Fibroblast of skin of right quadriceps (primary cell): Measurements from ENCODE around the gene PTCRA.
A peak's percentile ranks its signal among the peaks of the same experiment; 100 is the strongest.
"Not testable (repeated sequence)": the region's sequence is repeated elsewhere in the genome, so short reads cannot be mapped to it uniquely, and the experiment has no call there.

Experiments used
- DNase-seq: peaks from one replicate; pipeline ENCODE4 v3.0.0-alpha.2; 2013

Gene PTCRA

GRCh38 chr6:42942444-42942843 is 26.6 kb downstream of the PTCRA start:
- DNase-seq, result no peak

- DNase-seq, result no peak
Observed at GRCh38 chr6:42947950-42948349, 32.1 kb downstream of the PTCRA start.

GRCh38 chr6:42952389-42952788 is 36.5 kb downstream of the PTCRA start:
- no peak for DNase-seq

- not testable (repeated sequence) for DNase-seq
Observed at GRCh38 chr6:42954405-42954804, 38.6 kb downstream of the PTCRA start.

- DNase-seq, result no peak
Observed at GRCh38 chr6:42958125-42958524, 42.3 kb downstream of the PTCRA start.

- DNase-seq, result no peak
Observed at GRCh38 chr6:42959917-42960242, 44.0 kb downstream of the PTCRA start.

GRCh38 chr6:42960243-42961019 is 44.6 kb downstream of the PTCRA start, which contains the start of gene GNMT:
GNMT (plus strand) TSS chr6:42960754; CDS start chr6:42960768, 14 bp downstream.
- DNase-seq, result no peak

GRCh38 chr6:42961020-42961470 is 45.2 kb downstream of the PTCRA start:
- DNase-seq, result no peak

- DNase-seq, result no peak
Observed at GRCh38 chr6:42962096-42962495, 46.2 kb downstream of the PTCRA start.

- DNase-seq, result no peak
Observed at GRCh38 chr6:42962502-42963178, 46.8 kb downstream of the PTCRA start.

- DNase-seq, result no peak
Observed at GRCh38 chr6:42963179-42963854, 47.5 kb downstream of the PTCRA start.

- DNase-seq, result peak; percentile 38
Observed at GRCh38 chr6:42963855-42964605, 48.2 kb downstream of the PTCRA start.

GRCh38 chr6:42966571-42966970 is 50.7 kb downstream of the PTCRA start:
- DNase-seq, result no peak

- DNase-seq, result no peak
Observed at GRCh38 chr6:42967228-42967627, 51.4 kb downstream of the PTCRA start.

GRCh38 chr6:42968126-42968701 is 52.4 kb downstream of the PTCRA start:
- DNase-seq, result no peak

GRCh38 chr6:42968783-42969182 is 52.9 kb downstream of the PTCRA start:
- DNase-seq, result no peak

GRCh38 chr6:42969431-42969830 is 53.6 kb downstream of the PTCRA start:
- DNase-seq, result no peak

- DNase-seq, result no peak
Observed at GRCh38 chr6:42969934-42970333, 54.1 kb downstream of the PTCRA start.

- DNase-seq, result peak; percentile 43
Observed at GRCh38 chr6:42970871-42971612, 55.2 kb downstream of the PTCRA start.

GRCh38 chr6:42971746-42972327 is 56.0 kb downstream of the PTCRA start:
- no peak for DNase-seq

GRCh38 chr6:42973926-42974325 is 58.1 kb downstream of the PTCRA start:
- DNase-seq, result no peak
